HG03039 (cell line): Measurements from ENCODE around the gene TMEM242.
"Not testable (repeated sequence)": the region's sequence is repeated elsewhere in the genome, so short reads cannot be mapped to it uniquely, and the experiment has no call there.

Experiments
- ATAC-seq: cut with Tn5 transposase; IDR thresholded peaks from one replicate; pipeline ENCODE4 v1.9.1; 2021; ENCODE audit warnings: mild to moderate bottlenecking, moderate library complexity; ENCODE audit not compliant: unreplicated experiment

TMEM242 gene

GRCh38 chr6:157325069-157325805 is 1.9 kb upstream of the TMEM242 start:
- no peak for ATAC-seq

GRCh38 chr6:157323966-157324300 is 614 bp upstream of the TMEM242 start:
- no peak for ATAC-seq

GRCh38 chr6:157322792-157323254 is 496 bp downstream of the TMEM242 start:
- no peak for ATAC-seq

GRCh38 chr6:157316871-157317814 is 6.2 kb downstream of the TMEM242 start:
- no peak for ATAC-seq

- no peak for ATAC-seq
Measured at GRCh38 chr6:157314705-157315321, 8.5 kb downstream of the TMEM242 start.

GRCh38 chr6:157313531-157314467 is 9.5 kb downstream of the TMEM242 start:
- no peak for ATAC-seq

- ATAC-seq: no peak
Measured at GRCh38 chr6:157312757-157313156, 10.6 kb downstream of the TMEM242 start.

GRCh38 chr6:157310693-157311092 is 12.6 kb downstream of the TMEM242 start:
- not testable (repeated sequence) for ATAC-seq

- ATAC-seq: no peak
Measured at GRCh38 chr6:157307661-157308060, 15.7 kb downstream of the TMEM242 start.

- no peak for ATAC-seq
Measured at GRCh38 chr6:157305670-157306653, 17.4 kb downstream of the TMEM242 start.

- no peak for ATAC-seq
Measured at GRCh38 chr6:157304899-157305663, 18.2 kb downstream of the TMEM242 start.

GRCh38 chr6:157302736-157303135 is 20.6 kb downstream of the TMEM242 start:
- no peak for ATAC-seq

GRCh38 chr6:157300436-157300835 is 22.9 kb downstream of the TMEM242 start:
- ATAC-seq: no peak

GRCh38 chr6:157300006-157300405 is 23.3 kb downstream of the TMEM242 start:
- no peak for ATAC-seq

- ATAC-seq: no peak
Measured at GRCh38 chr6:157298216-157298724, 25.0 kb downstream of the TMEM242 start.

- no peak for ATAC-seq
Measured at GRCh38 chr6:157294654-157295053, 28.7 kb downstream of the TMEM242 start.

- ATAC-seq: no peak
Measured at GRCh38 chr6:157293780-157294179, 29.5 kb downstream of the TMEM242 start.

GRCh38 chr6:157292202-157292601 is 31.1 kb downstream of the TMEM242 start:
- no peak for ATAC-seq
